ENCODE measurements around the gene TMEM33. TPM values are rescaled to one million over a fixed set of nuclear protein-coding genes. Genes with fewer than 3 reads are reported as not detected.
"Not testable (repeated sequence)": the region's sequence is repeated elsewhere in the genome, so short reads cannot be mapped to it uniquely, and the experiment has no call there.

The TMEM33 gene
- total and polyA plus RNA-seq, 2 experiments from 2014 or later, result 44.6 TPM

- 55 to 64% methylated on average over 5 of the region's 5 CpGs for WGBS, 2 experiments (ENCODE audit: low coverage in 1 of 2, low lambda C conversion rate in 2 of 2, missing lambda C conversion rate in 2 of 2)
- no peaks in the 10 kb centered on the region for H3K9me2 ChIP-seq (ENCODE audit: insufficient read depth)
- no peaks in the 10 kb centered on the region for H3K79me2 ChIP-seq (ENCODE audit: insufficient read depth)
- no peaks in the 10 kb centered on the region for H3K9me3 ChIP-seq (ENCODE audit: low read depth)
- H3K9ac ChIP-seq, result no peak overlapping the region
- no peak overlapping the region for H3K4me2 ChIP-seq (ENCODE audit: unreplicated experiment)
- DNase-seq, result no peak
- H3K4me3 ChIP-seq, result no peak overlapping the region
- H3K27me3 ChIP-seq (replicated peaks; ENCODE audit: insufficient read depth), result no peaks in the 10 kb centered on the region
- no peaks in the 10 kb centered on the region for H3K36me3 ChIP-seq (ENCODE audit: low read depth)
- no peak overlapping the region for H2AFZ ChIP-seq
- TF ChIP-seq EZH2 (IDR thresholded peaks at IDR 0.05; ENCODE audit: insufficient read depth, poor library complexity, severe bottlenecking) (no peak), EZH2phosphoT487 (IDR thresholded peaks at IDR 0.05; ENCODE audit: insufficient read depth, low read depth) (no peak)
- H3K4me1 ChIP-seq (ENCODE audit: insufficient read depth), result no peaks in the 10 kb centered on the region
- no peaks in the 10 kb centered on the region for H4K20me1 ChIP-seq (ENCODE audit: insufficient read depth)
- in situ Hi-C loops (cut with MboI), result no loop called here
- H3K27ac ChIP-seq, result no peak overlapping the region
- no peaks in the 10 kb centered on the region for H3F3A ChIP-seq (ENCODE audit: insufficient read depth)
Measured at GRCh38 chr4:41912546-41912945, 22.7 kb upstream of the TMEM33 start.

DNA sequence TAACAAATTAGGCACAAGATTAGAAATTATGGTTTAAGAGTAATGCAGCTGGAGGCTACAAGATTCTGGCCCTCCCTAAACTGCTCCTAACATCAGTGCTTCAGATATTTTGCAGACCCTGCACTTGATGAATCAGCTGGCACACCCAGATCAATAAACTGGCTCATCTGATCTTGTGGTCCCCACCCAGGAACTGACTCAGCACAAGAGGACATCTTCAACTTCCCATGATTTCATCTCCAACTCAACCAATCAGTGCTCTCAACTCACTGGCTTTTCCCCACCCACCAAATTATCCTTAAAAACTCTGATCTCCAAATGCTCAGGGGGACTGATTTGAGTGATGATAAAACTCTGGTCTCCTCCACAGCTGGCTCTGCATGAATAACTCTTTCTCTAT, 21.7 kb upstream of the TMEM33 start:
- H3K4me2 ChIP-seq (ENCODE audit: unreplicated experiment), result no peak overlapping the region
- H3K27ac ChIP-seq, result no peak overlapping the region
- H3K79me2 ChIP-seq (ENCODE audit: insufficient read depth), result no peaks in the 10 kb centered on the region
- H3K9me2 ChIP-seq (ENCODE audit: insufficient read depth), result no peaks in the 10 kb centered on the region
- no peak overlapping the region for H3K4me3 ChIP-seq
- no peaks in the 10 kb centered on the region for H3K9me3 ChIP-seq (ENCODE audit: low read depth)
- no peak for DNase-seq
- H3K4me1 ChIP-seq (ENCODE audit: insufficient read depth), result no peaks in the 10 kb centered on the region
- no peaks in the 10 kb centered on the region for H4K20me1 ChIP-seq (ENCODE audit: insufficient read depth)
- H3F3A ChIP-seq (ENCODE audit: insufficient read depth), result no peaks in the 10 kb centered on the region
- no peaks in the 10 kb centered on the region for H3K27me3 ChIP-seq (replicated peaks; ENCODE audit: insufficient read depth)
- TF ChIP-seq EZH2 (IDR thresholded peaks at IDR 0.05; ENCODE audit: insufficient read depth, poor library complexity, severe bottlenecking), result no peak
- TF ChIP-seq EZH2phosphoT487 (IDR thresholded peaks at IDR 0.05; ENCODE audit: insufficient read depth, low read depth), result no peak
- no peaks in the 10 kb centered on the region for H3K36me3 ChIP-seq (ENCODE audit: low read depth)
- in situ Hi-C loops (cut with MboI), result no loop called here
- no peak overlapping the region for H3K9ac ChIP-seq
- H2AFZ ChIP-seq, result peak overlapping the region; percentile 7; the same call in 1 of the 2 replicates

- H3K79me2 ChIP-seq (ENCODE audit: insufficient read depth), result no peaks in the 10 kb centered on the region
- no peak for DNase-seq
- WGBS, 2 experiments (ENCODE audit: low coverage in 1 of 2, low lambda C conversion rate in 2 of 2, missing lambda C conversion rate in 2 of 2), result 4% methylated on average over 2 of the region's 2 CpGs
- H3K4me3 ChIP-seq, result no peak overlapping the region
- H3F3A ChIP-seq (ENCODE audit: insufficient read depth), result no peaks in the 10 kb centered on the region
- no peak overlapping the region for H2AFZ ChIP-seq
- no peaks in the 10 kb centered on the region for H3K9me2 ChIP-seq (ENCODE audit: insufficient read depth)
- in situ Hi-C loops (cut with MboI), result no loop called here
- TF ChIP-seq EZH2phosphoT487 (IDR thresholded peaks at IDR 0.05; ENCODE audit: insufficient read depth, low read depth) (no peak), EZH2 (IDR thresholded peaks at IDR 0.05; ENCODE audit: insufficient read depth, poor library complexity, severe bottlenecking) (no peak)
- H3K4me1 ChIP-seq (ENCODE audit: insufficient read depth), result no peaks in the 10 kb centered on the region
- H3K36me3 ChIP-seq (ENCODE audit: low read depth), result no peaks in the 10 kb centered on the region
- H3K9me3 ChIP-seq (ENCODE audit: low read depth), result no peaks in the 10 kb centered on the region
- H4K20me1 ChIP-seq (ENCODE audit: insufficient read depth), result no peaks in the 10 kb centered on the region
- no peak overlapping the region for H3K27ac ChIP-seq
- H3K9ac ChIP-seq, result no peak overlapping the region
- H3K4me2 ChIP-seq (ENCODE audit: unreplicated experiment), result no peak overlapping the region
- H3K27me3 ChIP-seq (replicated peaks; ENCODE audit: insufficient read depth), result no peaks in the 10 kb centered on the region
Measured at GRCh38 chr4:41918278-41918677, 17.0 kb upstream of the TMEM33 start.

DNA sequence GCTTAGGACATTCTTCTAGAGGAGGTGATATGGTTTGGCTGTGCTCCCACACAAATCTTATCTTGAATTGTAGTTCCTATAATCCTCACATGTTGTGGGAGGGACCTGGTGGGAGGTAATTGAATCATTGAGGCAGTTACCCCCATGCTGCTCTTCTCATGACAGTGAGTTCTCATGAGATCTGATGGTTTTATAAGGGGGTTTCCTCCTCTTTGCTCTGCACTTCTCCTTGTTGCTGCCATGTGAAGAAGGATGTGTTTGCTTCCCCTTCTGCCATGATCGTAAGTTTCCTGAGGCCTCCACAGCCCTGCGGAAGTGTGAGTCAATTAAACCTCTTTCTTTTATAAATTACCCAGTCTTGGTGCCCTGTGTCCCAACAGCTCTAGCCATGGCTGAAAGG, 14.8 kb upstream of the TMEM33 start:
- H3K79me2 ChIP-seq (ENCODE audit: insufficient read depth); H4K20me1 ChIP-seq (ENCODE audit: insufficient read depth); H3K9ac ChIP-seq; DNase-seq; H3K27me3 ChIP-seq (replicated peaks; ENCODE audit: insufficient read depth); H3K9me3 ChIP-seq (ENCODE audit: low read depth); H3K36me3 ChIP-seq (ENCODE audit: low read depth); H3K4me3 ChIP-seq; H3F3A ChIP-seq (ENCODE audit: insufficient read depth); H2AFZ ChIP-seq; in situ Hi-C loops (cut with MboI); H3K4me1 ChIP-seq (ENCODE audit: insufficient read depth); H3K27ac ChIP-seq; H3K9me2 ChIP-seq (ENCODE audit: insufficient read depth); H3K4me2 ChIP-seq (ENCODE audit: unreplicated experiment): not testable (repeated sequence)
- 42 to 65% methylated on average over 2 of the region's 2 CpGs for WGBS, 2 experiments (ENCODE audit: low coverage in 1 of 2, low lambda C conversion rate in 2 of 2, missing lambda C conversion rate in 2 of 2)

- 56 to 64% methylated on average over 4 of the region's 4 CpGs for WGBS, 2 experiments (ENCODE audit: low coverage in 1 of 2, low lambda C conversion rate in 2 of 2, missing lambda C conversion rate in 2 of 2)
- no peaks in the 10 kb centered on the region for H4K20me1 ChIP-seq (ENCODE audit: insufficient read depth)
Measured at GRCh38 chr4:41921476-41921875, 13.8 kb upstream of the TMEM33 start.

More at GRCh38 chr4:41921476-41921875, 13.8 kb upstream of the TMEM33 start:
- Histone ChIP-seq H3K9me3 (ENCODE audit: low read depth) (no peaks in the 10 kb centered on the region), H3K9ac (no peak overlapping the region), H3F3A (ENCODE audit: insufficient read depth) (no peaks in the 10 kb centered on the region), H3K79me2 (ENCODE audit: insufficient read depth) (no peaks in the 10 kb centered on the region), H3K36me3 (ENCODE audit: low read depth) (no peaks in the 10 kb centered on the region), H3K27me3 (replicated peaks; ENCODE audit: insufficient read depth) (no peaks in the 10 kb centered on the region), H2AFZ (no peak overlapping the region), H3K4me2 (ENCODE audit: unreplicated experiment) (no peak overlapping the region), H3K9me2 (ENCODE audit: insufficient read depth) (no peaks in the 10 kb centered on the region), H3K4me3 (no peak overlapping the region), H3K27ac (no peak overlapping the region), H3K4me1 (ENCODE audit: insufficient read depth) (no peaks in the 10 kb centered on the region)
- in situ Hi-C loops (cut with MboI), result no loop called here
- no peak for DNase-seq
- TF ChIP-seq EZH2 (IDR thresholded peaks at IDR 0.05; ENCODE audit: insufficient read depth, poor library complexity, severe bottlenecking) (no peak), EZH2phosphoT487 (IDR thresholded peaks at IDR 0.05; ENCODE audit: insufficient read depth, low read depth) (no peak)

All from GM23248 (cell line).